H1 (cell line): ENCODE results near the gene OSBPL5.

Experiments
- EZH2 ChIP-seq: fragments of 200-600 bp; sonication (generic); IDR thresholded peaks from 2 replicates; pipeline ENCODE4 v1.7.1; 2012; ENCODE audit warnings: low read depth, mild to moderate bottlenecking, moderate library complexity, low read length, inconsistent platforms; ENCODE audit not compliant: severe bottlenecking
- KDM1A ChIP-seq: fragments of 200-600, 300-600 bp; sonication (generic); IDR thresholded peaks from 2 replicates; pipeline ENCODE4 v1.7.1; 2016; ENCODE audit warnings: mild to moderate bottlenecking, low read length, borderline replicate concordance
- YY1 ChIP-seq: IDR thresholded peaks from 2 replicates; pipeline ENCODE4 v1.6.1; 2011; ENCODE audit warnings: low read depth, mild to moderate bottlenecking, low read length

- no peak for TF ChIP-seq EZH2
- no peak for TF ChIP-seq KDM1A
- TF ChIP-seq YY1 = no peak
Observed at GRCh38 chr11:3088806-3089205, 76.3 kb downstream of the OSBPL5 start.
